ENCODE measurements around the gene PYURF. TPM values are rescaled to one million over a fixed set of nuclear protein-coding genes. Genes with fewer than 3 reads are reported as not detected.

The PYURF gene
- total RNA-seq, 1 donor from 2014 or later = 57.6 TPM

GRCh38 chr4:88528861-88529260 lies 5.3 kb upstream of the PYURF start:
- no peak for TF ChIP-seq CTCF (IDR thresholded peaks at IDR 0.05)
- Histone ChIP-seq H3K27me3 (ENCODE audit: low read depth) (no peaks in the 10 kb centered on the region), H3K27ac (no peak overlapping the region), H3K4me3 (no peak overlapping the region), H3K36me3 (no peaks in the 10 kb centered on the region), H3K4me1 (peaks cover 17% of the 10 kb centered on the region), H3K9me3 (no peaks in the 10 kb centered on the region)
- intact Hi-C loops (cut with DNase I) = no loop called here
- ATAC-seq (no peak), DNase-seq (no peak)

- DNase-seq = no peak
- no peak for TF ChIP-seq CTCF (IDR thresholded peaks at IDR 0.05)
- peaks cover 17% of the 10 kb centered on the region for H3K4me1 ChIP-seq
- intact Hi-C loops (cut with DNase I) = no loop called here
- H3K27ac ChIP-seq = no peak overlapping the region
- H3K4me3 ChIP-seq = no peak overlapping the region
- no peaks in the 10 kb centered on the region for H3K27me3 ChIP-seq (ENCODE audit: low read depth)
- H3K9me3 ChIP-seq = no peaks in the 10 kb centered on the region
- no peaks in the 10 kb centered on the region for H3K36me3 ChIP-seq
- no peak for ATAC-seq
Observed at GRCh38 chr4:88527787-88528186, 4.2 kb upstream of the PYURF start.

GRCh38 chr4:88526221-88526815 lies 2.7 kb upstream of the PYURF start:
- no peak overlapping the region for H3K27ac ChIP-seq
- H3K4me3 ChIP-seq = no peak overlapping the region
- H3K4me1 ChIP-seq = peaks cover 27% of the 10 kb centered on the region
- DNase-seq = no peak
- H3K27me3 ChIP-seq (ENCODE audit: low read depth) = no peaks in the 10 kb centered on the region
- intact Hi-C loops (cut with DNase I) = no loop called here
- H3K9me3 ChIP-seq = no peaks in the 10 kb centered on the region
- ATAC-seq = no peak
- peak; percentile 32 for TF ChIP-seq CTCF (IDR thresholded peaks at IDR 0.05)
- peaks cover 3% of the 10 kb centered on the region for H3K36me3 ChIP-seq

GRCh38 chr4:88524171-88524570 lies 595 bp upstream of the PYURF start:
- no peak for TF ChIP-seq CTCF (IDR thresholded peaks at IDR 0.05)
- Histone ChIP-seq H3K36me3 (peaks cover 24% of the 10 kb centered on the region), H3K27me3 (ENCODE audit: low read depth) (no peaks in the 10 kb centered on the region), H3K27ac (peak overlapping the region; percentile 92), H3K4me3 (peak overlapping the region; percentile 96), H3K4me1 (peaks cover 27% of the 10 kb centered on the region), H3K9me3 (no peaks in the 10 kb centered on the region)
- ATAC-seq = no peak
- DNase-seq = no peak
- intact Hi-C loops (cut with DNase I) = no loop called here

GRCh38 chr4:88522702-88523324 lies 763 bp downstream of the PYURF start:
- Histone ChIP-seq H3K36me3 (peaks cover 24% of the 10 kb centered on the region), H3K4me1 (peaks cover 27% of the 10 kb centered on the region), H3K9me3 (no peaks in the 10 kb centered on the region), H3K27me3 (ENCODE audit: low read depth) (no peaks in the 10 kb centered on the region), H3K27ac (peak overlapping the region; percentile 92), H3K4me3 (peak overlapping the region; percentile 96)
- ATAC-seq = peak; percentile 49 to 67
- intact Hi-C loops (cut with DNase I) = no loop called here
- no peak for TF ChIP-seq CTCF (IDR thresholded peaks at IDR 0.05)
- DNase-seq = peak; percentile 71

Measured in lower lobe of right lung (tissue), 2 donors.